K562 (cell line): Measurements from ENCODE around the gene TCIRG1.

ENCODE experiments used
- CTBP1 ChIP-seq: fragments of 450-650 bp; IDR thresholded peaks from 2 replicates; pipeline ENCODE4 v1.6.1; 2016; ENCODE audit warnings: borderline replicate concordance
- ERF ChIP-seq: fragments of 450-650 bp; formaldehyde crosslinking; IDR thresholded peaks from 2 replicates; pipeline ENCODE4 v1.4.0; 2020; ENCODE audit warnings: mild to moderate bottlenecking, mixed read lengths
- NR1H2 ChIP-seq: sonication (generic); formaldehyde crosslinking; IDR thresholded peaks from 2 replicates; pipeline ENCODE4 v1.4.0; 2020; ENCODE audit warnings: mild to moderate bottlenecking, missing genetic modification reagents
- PHB2 ChIP-seq: fragments of 450-650 bp; IDR thresholded peaks from 2 replicates; pipeline ENCODE4 v1.6.1; 2017; ENCODE audit warnings: low read depth
- RCOR1 ChIP-seq, 2 experiments: IDR thresholded peaks; 2 replicates each; pipeline ENCODE4 v1.6.1; 2012; ENCODE audit warnings: low read depth in 2 of 2, low read length in 2 of 2, borderline replicate concordance in 1 of 2, improper control_type of control experiment in 1 of 2
- SP1 ChIP-seq: sonication (generic); formaldehyde crosslinking; IDR thresholded peaks from 2 replicates; pipeline ENCODE4 v1.8.1; 2022; ENCODE audit warnings: mild to moderate bottlenecking, missing genetic modification reagents
- USF2 ChIP-seq: sonication (generic); formaldehyde crosslinking; IDR thresholded peaks from 2 replicates; pipeline ENCODE4 v1.5.0; 2020; ENCODE audit warnings: missing genetic modification reagents
- ZFP36 ChIP-seq: fragments of 150-350 bp; IDR thresholded peaks from 2 replicates; pipeline ENCODE4 v1.6.1; 2018; ENCODE audit warnings: low read length, low read depth; ENCODE audit not compliant: partially characterized antibody

DNA sequence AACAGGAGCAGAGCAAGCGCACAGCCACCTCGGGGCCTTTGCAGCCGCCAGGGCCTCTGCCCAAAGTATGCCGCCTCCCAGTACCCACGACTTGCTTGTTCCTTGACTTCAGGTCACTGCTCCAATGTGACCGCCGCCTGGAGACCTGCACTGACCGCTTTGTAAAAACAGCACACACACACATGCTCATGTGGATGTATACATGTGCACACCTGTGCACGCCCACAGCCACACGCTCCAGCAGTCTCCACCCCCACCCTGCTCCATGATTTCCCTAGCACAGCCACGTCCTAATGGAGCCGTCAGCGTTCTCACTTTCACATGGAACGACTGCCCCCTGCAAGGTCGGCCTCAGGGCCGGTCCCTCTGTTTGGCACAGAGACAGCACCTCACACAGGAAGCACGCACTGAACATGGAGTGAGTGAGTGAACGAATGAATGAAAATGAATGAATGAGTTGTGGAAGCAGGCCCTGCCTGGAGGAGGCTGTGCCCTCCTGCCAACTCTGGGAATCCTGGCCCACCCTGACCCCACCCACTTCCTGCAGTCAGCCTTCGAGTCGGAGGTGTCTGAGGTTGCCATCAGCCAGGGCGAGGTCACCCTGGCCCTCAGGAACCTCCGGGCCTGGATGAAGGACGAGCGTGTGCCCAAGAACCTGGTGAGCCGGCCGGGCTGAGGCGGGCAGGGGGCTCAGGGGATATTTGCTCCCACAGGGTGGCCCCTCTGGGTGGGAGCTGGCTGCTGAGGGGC, 20.7 kb upstream of the TCIRG1 start:
- TF ChIP-seq ZFP36 (no peak), CTBP1 (no peak), PHB2 (no peak), USF2 (CRISPR knock-in tag) (no peak), NR1H2 (CRISPR knock-in tag) (no peak), SP1 (CRISPR knock-in tag) (no peak), ERF (CRISPR knock-in tag) (no peak), RCOR1 (IDR thresholded peaks at IDR 0.05; ENCODE audit: borderline replicate concordance in 1 of 2, low read depth in 2 of 2, low read length in 2 of 2) (no peak)
